SH-SY5Y (cell line): ENCODE data around the gene SEMA3D.

Source experiments
- GATA2 ChIP-seq: IDR thresholded peaks from 2 replicates; pipeline ENCODE4 v1.6.1; 2011; ENCODE audit warnings: mild to moderate bottlenecking, low read depth, low read length
- GATA3 ChIP-seq: IDR thresholded peaks from 2 replicates; pipeline ENCODE4 v1.6.1; 2011; ENCODE audit warnings: low read depth, mild to moderate bottlenecking, low read length, moderate library complexity

DNA sequence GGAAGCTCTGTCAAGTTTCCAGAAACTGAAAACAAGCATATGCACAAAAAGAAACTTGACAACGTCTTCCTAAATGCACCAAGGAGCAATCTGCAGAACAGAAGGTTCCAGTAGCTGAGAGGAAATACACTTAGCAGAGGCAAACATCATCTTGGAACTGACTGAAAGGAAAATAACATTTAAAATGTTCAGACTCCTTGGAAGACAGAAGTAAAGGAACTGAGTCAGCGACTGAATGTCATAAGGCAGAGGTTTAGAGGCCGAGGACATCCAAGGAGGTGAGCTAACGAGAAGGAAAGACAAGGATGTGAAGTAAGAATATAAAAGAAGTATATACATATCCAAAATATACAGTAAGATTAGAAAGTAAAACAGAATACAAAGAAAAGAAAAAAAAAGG lies 24.1 kb downstream of the SEMA3D start:
- no peak for TF ChIP-seq GATA2
- TF ChIP-seq GATA3 = no peak
